Central memory CD8-positive, alpha-beta T cell (primary cell): ENCODE data around the gene SDCCAG8.

Experiments used
- ATAC-seq: fragments of 150-1000 bp; cut with Tn5 transposase; replicated peaks from 2 replicates; pipeline ENCODE4 v1.10.0; 2022; ENCODE audit warnings: mild to moderate bottlenecking, moderate FRiP score, moderate number of reproducible peaks; ENCODE audit not compliant: poor library complexity, severe bottlenecking; ENCODE audit errors: extremely low read depth
- DNase-seq, 2 donors: peaks; one replicate each; pipeline ENCODE4 v3.0.0; 2021; ENCODE audit warnings: low spot score in 2 of 2
- H3K27ac Mint-ChIP-seq: one replicate; pipeline ENCODE4 v1.8.0; 2022; ENCODE audit warnings: low read depth, mild to moderate bottlenecking, moderate library complexity, mixed read lengths
- H3K27me3 Mint-ChIP-seq: one replicate; pipeline ENCODE4 v1.8.0; 2022; ENCODE audit warnings: mixed read lengths
- H3K36me3 Mint-ChIP-seq: one replicate; pipeline ENCODE4 v1.8.0; 2022; ENCODE audit warnings: mild to moderate bottlenecking, moderate library complexity, mixed read lengths; ENCODE audit not compliant: insufficient read depth
- H3K4me1 Mint-ChIP-seq: one replicate; pipeline ENCODE4 v1.8.0; 2022; ENCODE audit warnings: mixed read lengths
- H3K4me3 Mint-ChIP-seq: one replicate; pipeline ENCODE4 v1.8.0; 2022; ENCODE audit warnings: mild to moderate bottlenecking, moderate library complexity, mixed read lengths
- H3K9me3 Mint-ChIP-seq: one replicate; pipeline ENCODE4 v1.8.0; 2022; ENCODE audit warnings: mixed read lengths

The SDCCAG8 gene

DNA sequence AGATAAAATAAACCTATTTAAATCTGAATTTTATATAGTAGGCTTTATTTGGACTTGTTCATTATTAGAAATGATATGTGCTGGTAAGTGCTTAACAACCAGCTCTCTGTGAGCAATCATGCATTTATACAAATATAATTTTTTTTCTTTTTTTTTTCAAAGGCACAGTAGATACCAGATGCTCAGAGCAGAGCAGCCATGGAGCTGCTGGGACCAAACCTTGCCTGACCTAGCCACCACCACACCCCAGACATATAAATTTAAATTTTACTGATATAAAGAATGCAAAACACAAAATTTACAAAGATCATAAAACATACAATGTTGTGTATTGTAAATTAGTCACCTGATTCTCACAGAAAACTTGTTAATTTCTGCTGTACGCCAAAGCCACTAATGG is 290.6 kb downstream of the SDCCAG8 start:
- no peaks in the 10 kb centered on the region for H3K27me3 Mint-ChIP-seq
- ATAC-seq (no peak), DNase-seq (no peak)
- peaks cover 18% of the 10 kb centered on the region for H3K36me3 Mint-ChIP-seq
- peak overlapping the region; percentile 9 for H3K27ac Mint-ChIP-seq
- H3K9me3 Mint-ChIP-seq = no peaks in the 10 kb centered on the region
- H3K4me3 Mint-ChIP-seq = no peak overlapping the region
- peaks cover 5% of the 10 kb centered on the region for H3K4me1 Mint-ChIP-seq

DNA sequence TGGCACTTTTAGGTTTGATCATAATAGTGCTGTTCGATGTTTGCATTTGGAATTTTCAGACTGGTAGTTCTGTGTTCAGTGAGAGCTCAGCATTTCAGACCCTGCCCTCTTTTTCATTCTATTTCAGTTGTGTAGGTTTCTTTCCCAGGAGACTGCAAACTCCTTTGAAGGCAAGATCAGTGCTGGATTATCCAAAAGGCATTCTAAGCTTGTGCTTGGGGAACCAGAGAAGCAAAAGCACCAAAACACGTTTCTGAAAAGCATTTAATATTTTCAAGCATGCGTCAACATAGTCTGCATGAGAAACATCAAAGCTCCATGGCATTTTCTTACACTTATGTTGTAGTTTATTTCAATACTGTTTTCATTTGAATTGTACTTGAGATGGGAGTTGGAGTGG is 292.1 kb downstream of the SDCCAG8 start:
- ATAC-seq = no peak
- Mint-ChIP-seq H3K27me3 (no peaks in the 10 kb centered on the region), H3K9me3 (no peaks in the 10 kb centered on the region), H3K36me3 (peaks cover 20% of the 10 kb centered on the region), H3K27ac (no peak overlapping the region), H3K4me1 (peaks cover 3% of the 10 kb centered on the region), H3K4me3 (no peak overlapping the region)
- no peak for DNase-seq

DNA sequence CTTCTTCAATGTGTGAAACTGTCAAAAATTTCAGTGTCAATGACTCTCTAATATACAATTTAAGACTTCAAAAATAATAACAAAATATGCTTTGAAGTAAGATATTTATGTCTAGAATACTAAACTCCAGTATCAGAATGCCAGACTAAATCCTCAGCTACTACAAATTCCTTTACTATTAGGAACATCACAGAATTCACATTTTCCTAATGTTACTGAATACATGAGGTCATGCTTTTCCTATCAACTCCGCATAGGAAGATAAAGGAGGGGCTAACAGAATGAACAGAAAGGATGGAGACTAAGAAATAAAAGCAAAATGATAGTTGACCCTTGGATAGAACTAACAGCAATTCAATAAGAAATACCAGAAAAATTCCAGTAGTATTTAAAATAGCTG is 292.7 kb downstream of the SDCCAG8 start:
- Mint-ChIP-seq H3K9me3 (no peaks in the 10 kb centered on the region), H3K4me1 (no peaks in the 10 kb centered on the region), H3K27ac (no peak overlapping the region), H3K27me3 (no peaks in the 10 kb centered on the region), H3K36me3 (peaks cover 17% of the 10 kb centered on the region), H3K4me3 (no peak overlapping the region)
- ATAC-seq (no peak), DNase-seq (no peak)

DNA sequence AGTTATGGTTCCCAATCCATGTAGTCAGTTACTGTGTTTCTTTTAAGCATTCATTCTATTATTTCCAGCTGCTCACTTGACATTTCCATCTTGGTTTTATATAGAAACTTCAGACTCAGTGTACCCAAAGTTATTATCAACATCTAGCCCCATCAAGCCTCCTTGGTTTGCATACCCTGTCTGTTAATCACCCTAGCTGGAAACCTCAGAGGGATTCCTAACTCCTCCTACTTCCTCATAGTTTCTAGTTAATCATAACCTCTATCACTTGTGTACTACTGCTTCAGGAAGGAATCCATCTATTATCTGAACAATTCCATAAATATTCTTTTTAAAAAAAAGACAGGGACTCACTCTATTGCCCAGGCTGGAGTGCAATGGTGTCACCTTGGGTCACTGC is 293.3 kb downstream of the SDCCAG8 start:
- ATAC-seq (no peak), DNase-seq (no peak)
- no peaks in the 10 kb centered on the region for H3K4me1 Mint-ChIP-seq
- H3K36me3 Mint-ChIP-seq = peaks cover 14% of the 10 kb centered on the region
- no peaks in the 10 kb centered on the region for H3K9me3 Mint-ChIP-seq
- no peak overlapping the region for H3K4me3 Mint-ChIP-seq
- H3K27me3 Mint-ChIP-seq = no peaks in the 10 kb centered on the region
- no peak overlapping the region for H3K27ac Mint-ChIP-seq
